GM12878 (cell line): ENCODE measurements around the gene PRF1. TPM values are rescaled to one million over a fixed set of nuclear protein-coding genes. Genes with fewer than 3 reads are reported as not detected.

Source experiments
- ATAC-seq: fragments of 200-7000 bp; cut with Tn5 transposase; 3 replicates; pipeline ENCODE4 v1.9.1; 2020; ENCODE audit warnings: mild to moderate bottlenecking, moderate library complexity
- BruUV-seq: library from RNA; stranded (reverse); fragments of 400-500 nt; replicated peaks from 2 replicates; lab custom pipeline; 2021; lab: Mats Ljungman, UMichigan
- CTCF ChIA-PET: fragments of 300-600 bp; sonication (Branson Sonifier 250); formaldehyde crosslinking; extraction: SDS; loops from one replicate; lab custom pipeline; 2021; ENCODE audit warnings: inconsistent platforms; lab: Yijun Ruan, JAX
- POLR2A ChIA-PET: fragments of 350-600 bp; formaldehyde crosslinking; extraction: SDS; loops from one replicate; lab custom pipeline; 2021; ENCODE audit warnings: inconsistent platforms; lab: Charles Lee
- RAD21 ChIA-PET: fragments of 300-600 bp; sonication (Branson Sonifier 250); formaldehyde crosslinking; loops from one replicate; lab custom pipeline; 2023; ENCODE audit warnings: antibody characterized with exemption; ENCODE audit not compliant: unreplicated experiment; lab: Charles Lee
- SMC1A ChIA-PET: fragments of 300-600 bp; sonication (Branson Sonifier 250); formaldehyde crosslinking; loops from one replicate; lab custom pipeline; 2023; ENCODE audit not compliant: unreplicated experiment, uncharacterized antibody; lab: Charles Lee
- DNase-seq: peaks from one replicate; pipeline ENCODE4 v3.0.0-alpha.2; 2011; ENCODE audit warnings: low read depth, low spot score
- FAIRE-seq: peaks from 3 replicates; lab custom pipeline; 2011; peaks lifted over from hg19 to GRCh38; lab: Jason Lieb, UNC
- H2AFZ ChIP-seq: 2 replicates; pipeline ENCODE4 v1.6.0; 2011; ENCODE audit warnings: low read depth, low read length, control low read depth; ENCODE audit not compliant: control insufficient read depth
- H3K27ac ChIP-seq: 2 replicates; pipeline ENCODE4 v1.5.1; 2011; ENCODE audit warnings: control low read depth; ENCODE audit not compliant: control insufficient read depth, insufficient read depth
- H3K27me3 ChIP-seq, 2 experiments: replicated peaks in 1 of 2; 2 replicates each; pipeline versions ENCODE4 v1.6.0 to v1.6.1; 2011; ENCODE audit warnings: low read length in 1 of 2; ENCODE audit not compliant: control insufficient read depth in 2 of 2, insufficient read depth in 2 of 2
- H3K36me3 ChIP-seq, 2 experiments: 2 replicates each; pipeline ENCODE4 v1.5.1; 2011; ENCODE audit warnings: low read length in 1 of 2; ENCODE audit not compliant: control insufficient read depth in 2 of 2, insufficient read depth in 2 of 2
- H3K4me1 ChIP-seq: 2 replicates; pipeline ENCODE4 v1.6.1; 2011; ENCODE audit warnings: mild to moderate bottlenecking, low read length, moderate library complexity, mixed read lengths; ENCODE audit not compliant: control insufficient read depth, insufficient read depth
- H3K4me2 ChIP-seq: 2 replicates; pipeline ENCODE4 v1.6.0; 2011; ENCODE audit warnings: control low read depth; ENCODE audit not compliant: control insufficient read depth, insufficient read depth
- H3K4me3 ChIP-seq: fragments of 200-600 bp; sonication (generic); 2 replicates; pipeline ENCODE4 v1.5.1; 2016
- H3K79me2 ChIP-seq: 2 replicates; pipeline ENCODE4 v1.6.0; 2011; ENCODE audit warnings: low read length; ENCODE audit not compliant: control insufficient read depth, insufficient read depth
- H3K9ac ChIP-seq: 2 replicates; pipeline ENCODE4 v1.8.0; 2011; ENCODE audit warnings: low read length, control low read depth, mixed read lengths; ENCODE audit not compliant: control insufficient read depth, insufficient read depth
- H3K9me3 ChIP-seq: replicated peaks from 3 replicates; pipeline ENCODE4 v1.5.1; 2011; ENCODE audit warnings: mild to moderate bottlenecking, low read length; ENCODE audit not compliant: control insufficient read depth, insufficient read depth
- H4K20me1 ChIP-seq: 2 replicates; pipeline ENCODE4 v1.6.0; 2011; ENCODE audit not compliant: control insufficient read depth, insufficient read depth
- ATF7 ChIP-seq: fragments of 450-650 bp; IDR thresholded peaks from 2 replicates; pipeline ENCODE4 v1.6.1; 2016; ENCODE audit warnings: low read depth, mild to moderate bottlenecking
- BMI1 ChIP-seq: fragments of 450-650 bp; IDR thresholded peaks from 2 replicates; pipeline ENCODE4 v1.6.1; 2016; ENCODE audit warnings: mild to moderate bottlenecking, moderate library complexity, borderline replicate concordance
- CBX5 ChIP-seq: sonication (generic); IDR thresholded peaks from 2 replicates; pipeline ENCODE4 v1.6.1; 2016; ENCODE audit warnings: low read depth, moderate library complexity, mild to moderate bottlenecking, inconsistent platforms
- CREB1 ChIP-seq: IDR thresholded peaks from 2 replicates; pipeline ENCODE4 v1.6.1; 2012; ENCODE audit warnings: low read depth, mild to moderate bottlenecking, inconsistent platforms
- MEF2B ChIP-seq: fragments of 450-650 bp; IDR thresholded peaks from 2 replicates; pipeline ENCODE4 v1.6.1; 2018; ENCODE audit warnings: mild to moderate bottlenecking, moderate library complexity; ENCODE audit not compliant: partially characterized antibody, poor library complexity, severe bottlenecking
- MTA3 ChIP-seq: IDR thresholded peaks from 2 replicates; pipeline ENCODE4 v1.6.1; 2012; ENCODE audit warnings: low read length, inconsistent platforms, borderline replicate concordance
- MYC ChIP-seq: IDR thresholded peaks from 2 replicates; pipeline ENCODE4 v1.6.1; 2011; ENCODE audit warnings: mild to moderate bottlenecking, low read length, moderate library complexity, inconsistent platforms; ENCODE audit not compliant: insufficient read depth, insufficient replicate concordance, insufficient read length, severe bottlenecking
- NRF1 ChIP-seq: conservative IDR thresholded peaks from 2 replicates; pipeline ENCODE4 v1.6.1; 2011; ENCODE audit warnings: mild to moderate bottlenecking, low read depth, low read length, improper control_type of control experiment
- POLR2AphosphoS2 ChIP-seq: IDR thresholded peaks from 2 replicates; pipeline ENCODE4 v1.6.1; 2011; ENCODE audit warnings: low read depth, mild to moderate bottlenecking, low read length, improper control_type of control experiment, moderate library complexity
- RFX5 ChIP-seq: IDR thresholded peaks from 2 replicates; pipeline ENCODE4 v1.6.1; 2011; ENCODE audit warnings: low read depth, low read length, improper control_type of control experiment
- SIX5 ChIP-seq: IDR thresholded peaks from 2 replicates; pipeline ENCODE4 v1.6.1; 2011; ENCODE audit warnings: mild to moderate bottlenecking, low read depth, low read length, moderate library complexity; ENCODE audit not compliant: severe bottlenecking
- ZNF24 ChIP-seq: fragments of 450-650 bp; IDR thresholded peaks from 2 replicates; pipeline ENCODE4 v1.6.1; 2017; ENCODE audit warnings: antibody characterized with exemption, mild to moderate bottlenecking
- ZSCAN29 ChIP-seq: fragments of 450-650 bp; IDR thresholded peaks from 2 replicates; pipeline ENCODE4 v1.6.1; 2017; ENCODE audit warnings: mild to moderate bottlenecking, moderate library complexity
- WGBS: methylation state at CpG from one replicate; pipeline ENCODE4 v1.1.6; 2016; ENCODE audit warnings: low lambda C conversion rate; ENCODE audit not compliant: insufficient replicate concordance, insufficient coverage; ENCODE audit errors: missing lambda C conversion rate; 5-methylcytosine and 5-hydroxymethylcytosine counted together
- in situ Hi-C: fragments of 300-500 bp; cut with MboI; formaldehyde crosslinking; loops from 9 replicates; pipeline ENCODE4 v1.14.3; 2018; ENCODE audit warnings: mixed read lengths
- intact Hi-C: fragments of 100-400 bp; cut with micrococcal nuclease; formaldehyde crosslinking; loops from one replicate; pipeline ENCODE4 v1.14.2; 2022; ENCODE audit not compliant: unreplicated experiment
- polyA plus RNA-seq, 11 experiments: library from polyadenylated mRNA; depleted of rRNA in 4 of 11; unstranded in 6 of 11; stranded (reverse) in 5 of 11; fragments of >200 nt; fragmentation: Nextera tagmentation in 4 of 11; fragmentation: Illumina TruSeq in 1 of 11; extraction: Ambion mirVana in 4 of 11; extraction: Trizol in 1 of 11; gene quantifications; 1 replicate in 1 of 11; 2 replicates in 10 of 11; pipeline versions ENCODE4 v1.2.1 to v1.2.3, GENCODE V29; 2011 to 2016; ENCODE audit warnings: inconsistent platforms in 2 of 11, missing spikeins in 2 of 11, low read depth in 1 of 11
- total RNA-seq, 4 experiments: library from RNA; depleted of rRNA in 3 of 4; stranded (reverse); fragments of >200 nt in 3 of 4; fragmentation: Illumina TruSeq in 1 of 4; extraction: Trizol in 1 of 4; gene quantifications; 2 replicates each; pipeline versions ENCODE4 v1.2.1 to v1.2.3, GENCODE V29; 2013 to 2021
- TF ChIP-seq, protein P1 (sequence below): IDR thresholded peaks from 2 replicates; pipeline ENCODE4 v1.6.1; 2011; ENCODE audit warnings: borderline replicate concordance, low read depth, mild to moderate bottlenecking, moderate library complexity, mixed read lengths, low read length; ENCODE audit not compliant: insufficient read depth; ENCODE audit errors: extremely low read length
- TF ChIP-seq, protein P2 (sequence below): IDR thresholded peaks from 2 replicates; pipeline ENCODE4 v1.6.1; 2011; ENCODE audit warnings: mild to moderate bottlenecking, low read depth, low read length, moderate library complexity; ENCODE audit not compliant: insufficient replicate concordance
- TF ChIP-seq, protein P3 (sequence below): fragments of 450-650 bp; IDR thresholded peaks from 2 replicates; pipeline ENCODE4 v1.6.1; 2016; ENCODE audit warnings: mild to moderate bottlenecking

PRF1 gene
- total and polyA plus RNA-seq, 10 of the 15 experiments (the other 5 are each of a cell fraction or from before 2014, with no cell fraction given): 0.84 to 15.7 (median 1.3) TPM

DNA sequence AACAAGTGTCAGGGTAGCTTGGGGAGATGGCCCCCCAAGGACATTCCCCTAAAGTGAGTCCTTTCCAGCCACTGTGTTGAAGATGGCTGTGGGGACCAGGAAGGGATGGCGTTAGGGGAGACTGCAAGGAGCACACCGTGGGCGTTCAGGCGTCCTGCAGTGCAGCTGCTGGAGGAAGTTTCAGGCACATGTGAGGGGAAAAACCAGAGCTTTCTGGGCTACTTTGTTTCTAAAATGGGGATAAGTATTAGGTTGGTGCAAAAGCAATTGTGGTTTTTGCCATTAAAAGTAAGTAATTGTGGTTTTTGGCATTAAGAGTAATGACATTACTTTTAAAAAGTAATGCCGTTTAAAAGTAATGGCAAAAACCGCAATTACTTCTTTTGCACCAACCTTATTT lies 14.3 kb downstream of the PRF1 start:
- Histone ChIP-seq H3K79me2 (no peaks in the 10 kb centered on the region), H3K4me3 (no peak overlapping the region), H3K9ac (no peak overlapping the region), H3K4me2 (0 out of 2 replicates have a peak overlapping the region, but pooled peaks have one; percentile 5), H4K20me1 (no peaks in the 10 kb centered on the region), H3K4me1 (peaks cover 39% of the 10 kb centered on the region), H3K36me3 (no peaks in the 10 kb centered on the region), H3K27me3 (no peaks in the 10 kb centered on the region), H3K9me3 (no peaks in the 10 kb centered on the region), H3K27ac (no peak overlapping the region), H2AFZ (no peak overlapping the region)
- FAIRE-seq (peak; percentile 23), DNase-seq (no peak), ATAC-seq (peak; percentile 44)
- in situ Hi-C loops (no loop called here), intact Hi-C loops (no loop called here)
- ChIA-PET SMC1A (interaction anchor here (0.8 to 6.6 kb wide), 8 partner anchors 9 to 33 kb away, joined by 3 to 46 read pairs (median 4); no protein-coding TSS in a partner anchor), RAD21 (interaction anchor here (1.2 to 4.9 kb wide), 3 partner anchors 9 to 12 kb away, joined by 3 to 35 read pairs (median 3); no protein-coding TSS in a partner anchor), CTCF (interaction anchor here (0.5 to 2.8 kb wide), 4 partner anchors 11 to 442 kb away, joined by 3 to 8 read pairs (median 3); partner anchors contain the start of gene TYSND1), POLR2A (interaction anchor here (0.5 to 4.6 kb wide), 5 partner anchors 9 to 95 kb away, joined by 3 to 23 read pairs (median 5); no protein-coding TSS in a partner anchor)
- no TSS peak for BruUV-seq
- 6% methylated on average over 6 of the region's 6 CpGs for WGBS
- TF ChIP-seq CREB1: 0 out of 2 replicates have a peak, but pooled peaks have one; percentile 9
- TF ChIP-seq BMI1: no peak
- no peak for TF ChIP-seq MTA3
- TF ChIP-seq POLR2AphosphoS2: no peak
- no peak for TF ChIP-seq ZSCAN29
- no peak for TF ChIP-seq RFX5
- TF ChIP-seq, protein P1, sequence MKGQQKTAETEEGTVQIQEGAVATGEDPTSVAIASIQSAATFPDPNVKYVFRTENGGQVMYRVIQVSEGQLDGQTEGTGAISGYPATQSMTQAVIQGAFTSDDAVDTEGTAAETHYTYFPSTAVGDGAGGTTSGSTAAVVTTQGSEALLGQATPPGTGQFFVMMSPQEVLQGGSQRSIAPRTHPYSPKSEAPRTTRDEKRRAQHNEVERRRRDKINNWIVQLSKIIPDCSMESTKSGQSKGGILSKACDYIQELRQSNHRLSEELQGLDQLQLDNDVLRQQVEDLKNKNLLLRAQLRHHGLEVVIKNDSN: no peak
- TF ChIP-seq, protein P2, sequence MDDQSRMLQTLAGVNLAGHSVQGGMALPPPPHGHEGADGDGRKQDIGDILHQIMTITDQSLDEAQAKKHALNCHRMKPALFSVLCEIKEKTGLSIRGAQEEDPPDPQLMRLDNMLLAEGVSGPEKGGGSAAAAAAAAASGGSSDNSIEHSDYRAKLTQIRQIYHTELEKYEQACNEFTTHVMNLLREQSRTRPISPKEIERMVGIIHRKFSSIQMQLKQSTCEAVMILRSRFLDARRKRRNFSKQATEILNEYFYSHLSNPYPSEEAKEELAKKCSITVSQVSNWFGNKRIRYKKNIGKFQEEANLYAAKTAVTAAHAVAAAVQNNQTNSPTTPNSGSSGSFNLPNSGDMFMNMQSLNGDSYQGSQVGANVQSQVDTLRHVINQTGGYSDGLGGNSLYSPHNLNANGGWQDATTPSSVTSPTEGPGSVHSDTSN: no peak
- no peak for TF ChIP-seq SIX5
- TF ChIP-seq ZNF24: no peak
- TF ChIP-seq, protein P3, sequence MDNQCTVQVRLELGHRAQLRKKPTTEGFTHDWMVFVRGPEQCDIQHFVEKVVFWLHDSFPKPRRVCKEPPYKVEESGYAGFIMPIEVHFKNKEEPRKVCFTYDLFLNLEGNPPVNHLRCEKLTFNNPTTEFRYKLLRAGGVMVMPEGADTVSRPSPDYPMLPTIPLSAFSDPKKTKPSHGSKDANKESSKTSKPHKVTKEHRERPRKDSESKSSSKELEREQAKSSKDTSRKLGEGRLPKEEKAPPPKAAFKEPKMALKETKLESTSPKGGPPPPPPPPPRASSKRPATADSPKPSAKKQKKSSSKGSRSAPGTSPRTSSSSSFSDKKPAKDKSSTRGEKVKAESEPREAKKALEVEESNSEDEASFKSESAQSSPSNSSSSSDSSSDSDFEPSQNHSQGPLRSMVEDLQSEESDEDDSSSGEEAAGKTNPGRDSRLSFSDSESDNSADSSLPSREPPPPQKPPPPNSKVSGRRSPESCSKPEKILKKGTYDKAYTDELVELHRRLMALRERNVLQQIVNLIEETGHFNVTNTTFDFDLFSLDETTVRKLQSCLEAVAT: no peak
- TF ChIP-seq MYC: no peak
- TF ChIP-seq ATF7: no peak; the same call in 1 of the 2 replicates
- no peak for TF ChIP-seq NRF1
- no peak for TF ChIP-seq CBX5
- TF ChIP-seq MEF2B: peak; percentile 36
